Sigmoid colon (tissue), 7 donors: ENCODE measurements around the gene KEAP1. TPM values are rescaled to one million over a fixed set of nuclear protein-coding genes. Genes with fewer than 3 reads are reported as not detected.
"Not testable (repeated sequence)": the region's sequence is repeated elsewhere in the genome, so short reads cannot be mapped to it uniquely, and the experiment has no call there.

Experiments
- DNase-seq: peaks from one replicate; pipeline ENCODE4 v3.0.0-alpha.2; 2019
- H3K27ac ChIP-seq, 4 donors: fragments of 200-600 bp; sonication (generic); one replicate each; pipeline ENCODE4 v1.5.1; 2016 to 2019; ENCODE audit warnings: mild to moderate bottlenecking in 1 of 4
- H3K27me3 ChIP-seq, 3 donors: fragments of 200-600 bp; sonication (generic); one replicate each; pipeline ENCODE4 v1.5.1; 2019; ENCODE audit warnings: mild to moderate bottlenecking in 1 of 3
- H3K36me3 ChIP-seq, 4 donors: fragments of 200-600 bp; sonication (generic); one replicate each; pipeline ENCODE4 v1.5.1; 2016 to 2019
- H3K4me1 ChIP-seq, 4 donors: fragments of 200-600 bp; sonication (generic); one replicate each; pipeline ENCODE4 v1.5.1; 2017 to 2019
- H3K4me3 ChIP-seq, 4 donors: fragments of 200-600 bp; sonication (generic); one replicate each; pipeline ENCODE4 v1.5.1; 2017 to 2019; ENCODE audit warnings: mild to moderate bottlenecking in 2 of 4, moderate library complexity in 1 of 4
- H3K9me3 ChIP-seq, 4 donors: fragments of 200-600 bp in 3 of 4; sonication (generic) in 3 of 4; one replicate each; pipeline versions ENCODE4 v1.5.1 to v1.6.1; 2013 to 2019
- CTCF ChIP-seq, 4 experiments: fragments of 450-650 bp in 3 of 4; fragments of 200-600 bp in 1 of 4; IDR thresholded peaks; one replicate each; pipeline ENCODE4 v1.5.1; 2016 to 2019; ENCODE audit warnings: antibody characterized with exemption in 4 of 4, mild to moderate bottlenecking in 3 of 4, moderate library complexity in 2 of 4
- EP300 ChIP-seq, 4 donors: sonication (generic); formaldehyde crosslinking; IDR thresholded peaks; one replicate each; pipeline ENCODE4 v1.6.1; 2017; ENCODE audit warnings: antibody characterized with exemption in 4 of 4
- POLR2A ChIP-seq, 2 donors: fragments of 450-650 bp; IDR thresholded peaks; one replicate each; pipeline ENCODE4 v1.6.1; 2016; ENCODE audit warnings: antibody characterized with exemption in 2 of 2, mild to moderate bottlenecking in 2 of 2, moderate library complexity in 2 of 2
- POLR2AphosphoS5 ChIP-seq, 4 donors: sonication (generic); formaldehyde crosslinking; IDR thresholded peaks; one replicate each; pipeline ENCODE4 v1.6.1; 2017; ENCODE audit warnings: antibody characterized with exemption in 4 of 4
- WGBS, 2 donors: extraction: QIAGEN DNeasy Blood & Tissue Kit; methylation state at CpG; one replicate each; pipeline ENCODE4 v1.1.7; 2013; 5-methylcytosine and 5-hydroxymethylcytosine counted together
- intact Hi-C: fragments of 100-400 bp; cut with DNase I; formaldehyde crosslinking; loops from one replicate; pipeline ENCODE4 v1.15.1; 2023
- polyA plus RNA-seq, 3 donors: library from polyadenylated mRNA; stranded (reverse); fragments of 200-250 nt; gene quantifications; one replicate each; pipeline ENCODE4 v1.2.3, GENCODE V29; 2013
- total RNA-seq, 4 donors: library from RNA; depleted of rRNA; stranded (reverse); fragments of >200 nt; gene quantifications; one replicate each; pipeline ENCODE4 v1.1.0, GENCODE V29; 2016
- donor health status: healthy with polysubstance abuse.
- donor health status: Bipolar disorder and iron deficiency.
- donor health status: healthy.

The KEAP1 gene
- total and polyA plus RNA-seq, 7 donors: 43.2 to 67.8 (median 50.5) TPM

DNA sequence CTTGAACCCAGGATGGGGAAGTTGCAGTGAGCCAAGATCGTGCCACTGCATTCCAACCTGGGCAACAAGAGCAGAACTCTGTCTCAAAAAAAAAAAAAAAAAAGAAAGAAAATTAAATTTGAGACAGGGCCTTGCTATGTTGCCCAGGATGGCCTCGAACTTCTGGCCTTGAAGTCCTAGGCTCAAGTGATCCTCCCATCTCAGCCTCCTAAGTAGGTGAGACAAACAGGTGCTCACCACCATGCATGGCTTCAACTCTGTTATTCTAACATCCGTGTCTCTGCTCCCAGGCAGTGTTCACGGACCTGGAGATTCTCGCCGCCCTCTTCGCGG is 42.5 kb downstream of the KEAP1 start:
- Histone ChIP-seq H3K27ac (peak overlapping the region in 2 of 4 donors; percentile 41 to 49), H3K27me3 (no peaks in the 10 kb centered on the region), H3K9me3 (no peaks in the 10 kb centered on the region), H3K4me1 (peaks cover 0 to 13% (median 7%) of the 10 kb centered on the region in 4 donors), H3K4me3 (peak overlapping the region in 1 of 4 donors; percentile 29), H3K36me3 (peaks cover 0 to 31% (median 14%) of the 10 kb centered on the region in 4 donors)
- 37 to 38% methylated on average over 8 of the region's 8 CpGs for WGBS, 2 donors
- intact Hi-C loops: no loop called here
- DNase-seq: no peak
- TF ChIP-seq POLR2AphosphoS5 (IDR thresholded peaks at IDR 0.05) (no peak), POLR2A (IDR thresholded peaks at IDR 0.05) (no peak), CTCF (IDR thresholded peaks at IDR 0.05) (no peak), EP300 (IDR thresholded peaks at IDR 0.05) (no peak)

- DNase-seq, H3K4me3 ChIP-seq, H3K27me3 ChIP-seq, H3K27ac ChIP-seq, H3K9me3 ChIP-seq, intact Hi-C loops: not testable (repeated sequence)
- 92 to 94% methylated on average over 7 of the region's 7 CpGs for WGBS, 2 donors
- Histone ChIP-seq H3K4me1 (peaks cover 0 to 13% (median 7%) of the 10 kb centered on the region in 4 donors), H3K36me3 (peaks cover 0 to 18% (median 1%) of the 10 kb centered on the region in 4 donors)
Measured at GRCh38 chr19:10458733-10459132, 44.4 kb downstream of the KEAP1 start.

DNA sequence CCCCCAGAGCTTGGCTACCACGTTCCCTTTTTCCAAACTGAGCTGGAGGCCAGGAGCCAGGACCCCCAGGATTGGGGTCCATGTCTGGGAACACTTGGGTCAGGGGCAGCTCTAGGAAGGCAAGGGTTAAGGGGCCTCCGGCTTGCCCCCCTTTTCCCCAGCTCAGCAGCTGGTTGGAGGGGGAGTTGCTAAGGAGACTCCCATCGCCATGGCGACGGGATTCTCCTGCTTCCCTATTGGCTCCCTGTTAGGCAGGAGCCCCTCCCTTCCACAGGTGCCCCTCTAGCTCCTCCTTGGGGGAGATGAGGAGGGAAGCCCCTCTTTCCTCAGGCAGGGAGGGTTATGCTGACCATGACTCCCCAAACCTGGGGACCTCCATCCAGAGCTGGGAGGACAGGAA is 48.9 kb downstream of the KEAP1 start:
- intact Hi-C loops: no loop called here
- no peak for TF ChIP-seq EP300 (IDR thresholded peaks at IDR 0.05)
- TF ChIP-seq POLR2A (IDR thresholded peaks at IDR 0.05): no peak
- Histone ChIP-seq H3K4me3 (no peak overlapping the region), H3K36me3 (peaks cover 0 to 28% (median 2%) of the 10 kb centered on the region in 4 donors), H3K9me3 (no peaks in the 10 kb centered on the region), H3K4me1 (no peaks in the 10 kb centered on the region), H3K27ac (no peak overlapping the region), H3K27me3 (no peaks in the 10 kb centered on the region)
- WGBS, 2 donors: 56 to 82% methylated on average over 5 of the region's 5 CpGs
- no peak for DNase-seq

DNA sequence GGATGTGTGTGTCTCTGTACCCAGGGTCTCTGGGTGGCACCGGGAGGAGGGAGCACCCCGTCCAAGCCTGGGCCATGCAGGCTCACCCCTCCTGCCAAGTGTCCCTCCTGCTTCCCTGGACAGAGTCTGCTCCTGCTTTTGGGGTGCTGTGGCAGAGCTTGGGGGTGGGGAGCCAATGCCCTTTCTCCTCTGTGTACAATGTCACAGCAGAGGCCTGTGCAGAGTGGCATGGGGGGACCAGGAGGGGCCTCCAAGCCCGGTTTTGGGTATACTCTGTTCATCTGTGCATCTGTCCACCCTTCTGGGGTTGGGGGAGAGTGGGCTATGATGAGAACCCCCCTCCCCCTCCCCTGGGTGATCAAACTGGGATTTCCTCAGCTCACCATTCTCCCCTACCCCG is 49.3 kb downstream of the KEAP1 start:
- H3K9me3 ChIP-seq: no peaks in the 10 kb centered on the region
- intact Hi-C loops: no loop called here
- H3K27me3 ChIP-seq: no peaks in the 10 kb centered on the region
- H3K36me3 ChIP-seq: peaks cover 0 to 29% (median 6%) of the 10 kb centered on the region in 4 donors
- H3K4me1 ChIP-seq: no peaks in the 10 kb centered on the region
- no peak for TF ChIP-seq POLR2AphosphoS5 (IDR thresholded peaks at IDR 0.05)
- TF ChIP-seq POLR2A (IDR thresholded peaks at IDR 0.05): no peak
- no peak for TF ChIP-seq EP300 (IDR thresholded peaks at IDR 0.05)
- TF ChIP-seq CTCF (IDR thresholded peaks at IDR 0.05): no peak
- no peak overlapping the region for H3K4me3 ChIP-seq
- WGBS, 2 donors: 77 to 78% methylated on average over 4 of the region's 4 CpGs
- no peak overlapping the region for H3K27ac ChIP-seq
- no peak for DNase-seq

- Histone ChIP-seq H3K27ac (no peak overlapping the region), H3K36me3 (peaks cover 0 to 37% (median 9%) of the 10 kb centered on the region in 4 donors), H3K4me3 (no peak overlapping the region), H3K9me3 (no peaks in the 10 kb centered on the region), H3K4me1 (no peaks in the 10 kb centered on the region), H3K27me3 (no peaks in the 10 kb centered on the region)
- intact Hi-C loops: no loop called here
- WGBS, 2 donors: 31 to 56% methylated on average over 25 of the region's 25 CpGs
- TF ChIP-seq CTCF (IDR thresholded peaks at IDR 0.05): no peak
- no peak for DNase-seq
Measured at GRCh38 chr19:10452726-10453618, 50.2 kb downstream of the KEAP1 start.
